Activated naive CD8-positive, alpha-beta T cell treated with anti-CD3 and anti-CD28 coated beads, Interleukin-2, amount 10 ng/mL, durations not matched to agents 7 days and 5 days (primary cell): Measurements from ENCODE around the gene PPM1M. TPM values are rescaled to one million over a fixed set of nuclear protein-coding genes. Genes with fewer than 3 reads are reported as not detected.

ENCODE experiments used
- ATAC-seq: fragments of 150-1000 bp; cut with Tn5 transposase; one replicate; pipeline ENCODE4 v1.10.0; 2021; ENCODE audit warnings: low read depth, moderate library complexity
- POLR2A ChIA-PET: fragments of 350-600 bp; sonication (Branson Sonifier 250); formaldehyde crosslinking; loops from one replicate; lab custom pipeline; 2021; ENCODE audit warnings: antibody characterized with exemption; lab: Charles Lee
- DNase-seq: peaks from one replicate; pipeline ENCODE4 v3.0.0; 2021
- H3K27ac Mint-ChIP-seq: one replicate; pipeline ENCODE4 v1.8.0; 2022; ENCODE audit warnings: mild to moderate bottlenecking, mixed read lengths
- H3K27me3 Mint-ChIP-seq: one replicate; pipeline ENCODE4 v1.8.0; 2022; ENCODE audit warnings: mild to moderate bottlenecking, moderate library complexity, mixed read lengths
- H3K36me3 Mint-ChIP-seq: one replicate; pipeline ENCODE4 v1.8.0; 2021; ENCODE audit warnings: mild to moderate bottlenecking, mixed read lengths
- H3K4me1 Mint-ChIP-seq: one replicate; pipeline ENCODE4 v1.8.0; 2021; ENCODE audit warnings: mixed read lengths
- H3K4me3 Mint-ChIP-seq: one replicate; pipeline ENCODE4 v1.8.0; 2022; ENCODE audit warnings: mild to moderate bottlenecking, moderate library complexity, mixed read lengths
- H3K9me3 Mint-ChIP-seq: one replicate; pipeline ENCODE4 v1.8.0; 2021; ENCODE audit warnings: mixed read lengths
- total RNA-seq, 2 experiments: library from RNA; stranded (reverse); gene quantifications; one replicate each; pipeline ENCODE4 v1.2.3, GENCODE V29; 2021

The PPM1M gene
- total RNA-seq, 2 experiments from 2014 or later: 101 to 105 TPM

DNA sequence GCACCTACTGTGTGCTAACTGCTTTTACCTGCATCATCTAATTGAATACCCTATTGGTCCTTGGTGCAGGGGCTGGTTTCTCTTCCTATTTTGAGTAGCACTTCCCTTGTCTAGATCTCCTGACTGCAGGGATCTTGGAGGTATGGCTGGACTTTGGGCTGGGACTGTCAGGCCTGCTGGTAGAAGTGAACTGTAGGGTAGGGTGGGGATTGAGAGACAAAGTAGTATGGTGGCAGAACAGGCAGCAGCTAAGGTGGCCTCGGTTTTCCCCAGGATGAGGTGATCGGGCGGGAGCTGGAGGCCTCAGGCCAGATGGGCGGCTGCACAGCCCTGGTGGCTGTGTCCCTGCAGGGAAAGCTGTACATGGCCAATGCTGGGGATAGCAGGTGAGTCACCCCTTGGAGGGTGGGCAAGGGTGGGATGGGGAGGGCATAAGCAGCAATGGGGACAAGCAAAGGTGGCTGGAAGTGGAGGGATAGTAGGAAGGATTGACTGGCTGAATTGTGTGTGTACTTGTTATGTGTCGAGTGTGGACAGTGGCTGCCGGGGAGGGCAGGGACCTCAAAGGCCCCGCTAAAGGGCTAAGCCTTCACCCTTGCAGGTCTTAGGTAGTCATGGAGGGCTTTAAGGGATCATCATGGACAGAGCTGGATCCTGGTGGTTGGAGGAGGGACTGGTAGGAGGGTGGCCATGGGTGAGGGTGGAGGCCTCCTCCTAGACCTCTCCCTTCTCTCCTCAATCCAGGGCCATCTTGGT lies 2.0 kb downstream of the PPM1M start:
- Mint-ChIP-seq H3K4me3 (peak overlapping the region; percentile 91), H3K27ac (peak overlapping the region; percentile 94), H3K4me1 (peaks cover 60% of the 10 kb centered on the region), H3K9me3 (no peaks in the 10 kb centered on the region), H3K36me3 (peaks cover 31% of the 10 kb centered on the region), H3K27me3 (no peaks in the 10 kb centered on the region)
- POLR2A ChIA-PET: interaction anchor here (3.8 to 30.7 kb wide), 3 partner anchors 8 to 30 kb away, joined by 20 to 1053 read pairs (median 158); partner anchors contain the start of genes GLYCTK, TWF2 and WDR82
- DNase-seq: no peak
- no peak for ATAC-seq

DNA sequence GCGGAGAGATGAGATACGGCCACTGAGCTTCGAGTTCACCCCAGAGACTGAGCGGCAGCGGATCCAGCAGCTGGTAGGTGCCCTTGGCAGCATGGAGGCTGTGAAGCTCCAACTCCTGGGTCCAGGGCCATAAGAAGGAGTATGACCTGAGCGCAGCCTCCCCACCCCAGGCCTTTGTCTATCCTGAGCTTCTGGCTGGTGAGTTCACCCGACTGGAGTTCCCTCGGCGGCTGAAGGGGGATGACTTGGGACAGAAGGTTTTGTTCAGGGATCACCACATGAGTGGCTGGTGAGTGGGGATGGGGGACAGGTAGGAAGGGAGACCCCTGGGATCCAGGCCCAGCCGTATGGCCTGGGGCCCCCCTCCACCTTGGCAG lies 2.6 kb downstream of the PPM1M start:
- DNase-seq: no peak
- H3K27me3 Mint-ChIP-seq: no peaks in the 10 kb centered on the region
- H3K9me3 Mint-ChIP-seq: no peaks in the 10 kb centered on the region
- H3K4me3 Mint-ChIP-seq: peak overlapping the region; percentile 91
- peak overlapping the region; percentile 94 for H3K27ac Mint-ChIP-seq
- no peak for ATAC-seq
- POLR2A ChIA-PET: interaction anchor here (3.8 to 30.7 kb wide), 3 partner anchors 9 to 30 kb away, joined by 20 to 1053 read pairs (median 158); partner anchors contain the start of genes GLYCTK, TWF2 and WDR82
- peaks cover 35% of the 10 kb centered on the region for H3K36me3 Mint-ChIP-seq
- peaks cover 63% of the 10 kb centered on the region for H3K4me1 Mint-ChIP-seq

DNA sequence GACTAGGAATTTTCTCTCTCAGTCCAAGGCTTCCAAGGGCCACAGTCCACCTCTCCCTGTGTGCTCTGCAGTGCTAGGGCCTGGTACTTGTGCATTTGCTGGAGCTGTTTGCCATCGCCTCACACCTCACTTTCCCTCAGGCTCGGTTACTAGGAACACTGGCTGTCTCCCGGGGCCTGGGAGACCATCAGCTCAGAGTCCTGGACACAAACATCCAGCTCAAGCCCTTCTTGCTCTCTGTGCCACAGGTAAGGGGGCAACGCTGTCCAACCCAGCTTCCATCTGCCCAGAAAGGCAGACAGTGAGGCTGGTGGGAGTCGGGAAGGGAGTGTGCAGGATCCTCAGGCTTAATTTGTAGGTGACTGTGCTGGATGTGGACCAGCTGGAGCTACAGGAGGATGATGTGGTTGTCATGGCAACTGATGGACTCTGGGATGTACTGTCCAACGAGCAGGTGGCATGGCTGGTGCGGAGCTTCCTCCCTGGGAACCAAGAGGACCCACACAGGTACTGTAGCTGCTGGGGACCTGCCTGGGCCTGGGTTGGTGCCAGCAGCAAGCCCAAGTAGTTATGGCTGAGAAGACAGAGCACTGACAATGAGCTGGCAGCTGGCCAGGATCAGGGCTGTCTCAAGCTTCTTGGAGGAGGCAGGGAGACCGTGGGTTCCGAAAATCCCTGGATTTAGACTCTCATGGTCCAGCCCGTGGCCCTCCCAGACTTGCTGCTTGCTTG lies 3.4 kb downstream of the PPM1M start:
- POLR2A ChIA-PET: interaction anchor here (1.6 to 30.7 kb wide), 4 partner anchors 10 to 29 kb away, joined by 4 to 1053 read pairs (median 89); partner anchors contain the start of genes GLYCTK, TWF2 and WDR82
- Mint-ChIP-seq H3K36me3 (peaks cover 37% of the 10 kb centered on the region), H3K4me1 (peaks cover 65% of the 10 kb centered on the region), H3K4me3 (peak overlapping the region; percentile 91), H3K27ac (peak overlapping the region; percentile 94), H3K9me3 (no peaks in the 10 kb centered on the region), H3K27me3 (no peaks in the 10 kb centered on the region)
- no peak for ATAC-seq
- DNase-seq: no peak

DNA sequence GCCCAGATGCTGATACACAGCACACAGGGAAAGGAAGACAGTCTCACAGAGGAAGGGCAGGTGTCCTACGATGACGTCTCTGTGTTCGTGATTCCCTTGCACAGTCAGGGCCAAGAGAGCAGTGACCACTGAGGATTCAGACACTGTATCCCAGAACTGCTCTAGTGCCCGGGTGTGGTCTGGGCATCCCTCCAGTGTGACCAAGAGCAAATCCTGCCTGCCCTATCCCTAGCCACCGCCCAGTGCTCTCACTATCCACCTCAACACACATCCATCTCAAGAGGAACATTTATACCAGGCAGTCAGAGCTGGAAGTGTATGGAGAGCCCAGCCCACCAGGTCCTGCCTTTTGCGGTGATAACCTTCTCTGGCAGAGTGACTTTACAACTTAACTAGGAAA lies 4.1 kb downstream of the PPM1M start:
- ATAC-seq: no peak
- POLR2A ChIA-PET: interaction anchor here (1.6 to 30.7 kb wide), 4 partner anchors 11 to 28 kb away, joined by 4 to 1053 read pairs (median 81); partner anchors contain the start of genes GLYCTK, TWF2 and WDR82
- Mint-ChIP-seq H3K4me1 (peaks cover 63% of the 10 kb centered on the region), H3K4me3 (peak overlapping the region; percentile 14), H3K9me3 (no peaks in the 10 kb centered on the region), H3K36me3 (peaks cover 40% of the 10 kb centered on the region), H3K27me3 (no peaks in the 10 kb centered on the region), H3K27ac (peak overlapping the region; percentile 94)
- no peak for DNase-seq

DNA sequence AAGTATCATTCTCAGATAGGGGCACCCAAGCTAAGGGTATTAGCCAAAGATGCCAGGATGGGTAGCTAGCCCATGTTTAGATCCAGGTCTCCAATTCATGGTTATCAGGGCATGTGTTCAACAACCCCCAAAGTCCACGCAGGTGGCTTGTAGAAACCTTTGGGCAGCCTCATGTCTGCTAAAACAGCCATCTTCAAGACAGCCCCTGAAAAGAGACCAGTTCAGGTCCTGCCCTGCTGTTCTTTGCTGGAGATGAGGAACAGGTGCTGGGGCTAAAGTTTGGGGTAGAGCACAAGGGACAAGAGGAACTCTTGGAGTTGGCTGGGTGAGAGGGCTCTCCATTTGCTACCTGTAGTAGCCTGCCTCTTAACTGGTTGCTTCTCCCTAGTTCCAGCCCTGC lies 4.6 kb downstream of the PPM1M start:
- Mint-ChIP-seq H3K36me3 (peaks cover 44% of the 10 kb centered on the region), H3K4me1 (peaks cover 64% of the 10 kb centered on the region), H3K4me3 (peak overlapping the region; percentile 14), H3K27ac (peak overlapping the region; percentile 94), H3K27me3 (no peaks in the 10 kb centered on the region), H3K9me3 (no peaks in the 10 kb centered on the region)
- POLR2A ChIA-PET: interaction anchor here (1.6 to 30.7 kb wide), 4 partner anchors 11 to 28 kb away, joined by 4 to 1053 read pairs (median 81); partner anchors contain the start of genes GLYCTK, TWF2 and WDR82
- ATAC-seq: no peak
- no peak for DNase-seq

DNA sequence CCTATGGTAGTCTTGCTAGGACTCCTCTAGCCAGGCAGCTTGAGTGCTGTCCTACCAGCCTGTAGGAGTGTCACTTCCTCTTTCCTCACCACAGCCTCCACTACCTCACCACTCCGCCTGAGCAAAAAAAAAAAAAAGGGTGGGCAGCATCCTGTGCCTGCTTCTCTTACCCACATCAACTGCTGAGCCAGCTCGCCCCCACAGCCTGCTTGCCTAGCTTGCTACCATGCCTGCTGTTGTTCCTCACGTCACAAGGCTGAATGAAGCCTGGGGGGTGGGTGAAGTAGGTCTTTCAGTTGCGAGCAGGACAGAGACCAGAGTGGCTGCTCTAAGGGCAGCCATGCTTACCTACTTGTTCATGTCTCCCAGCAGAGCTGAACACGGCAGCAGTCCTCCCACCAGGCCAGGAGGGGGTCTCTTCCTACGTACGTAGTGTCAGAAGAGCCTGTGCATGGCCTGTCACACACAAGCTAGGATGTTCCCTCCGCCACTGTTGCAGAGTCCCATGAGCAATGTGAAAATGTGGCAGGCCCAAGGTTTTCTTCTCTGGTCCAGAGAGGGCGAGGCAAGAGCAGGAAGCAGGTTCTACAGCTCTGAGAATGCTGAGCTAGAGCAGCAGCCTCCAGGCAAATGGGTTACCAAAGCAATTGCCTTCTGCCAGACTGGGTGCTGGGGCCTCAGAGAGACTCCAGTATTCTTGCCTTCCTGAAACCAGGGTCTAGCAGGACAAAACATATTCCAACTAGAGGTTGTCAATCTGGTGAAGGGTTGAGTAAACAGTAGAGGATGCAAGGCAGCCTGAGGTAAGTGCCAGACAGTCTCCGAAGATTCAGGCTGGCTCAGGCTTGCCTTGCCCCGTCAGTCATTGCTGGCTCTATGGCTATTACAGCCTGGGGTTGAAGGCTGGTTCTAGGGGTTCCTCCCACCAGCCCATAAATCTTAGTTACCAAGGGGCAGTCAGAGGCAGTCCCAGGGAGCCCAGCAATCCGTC lies 8.1 kb downstream of the PPM1M start:
- Mint-ChIP-seq H3K27me3 (no peaks in the 10 kb centered on the region), H3K4me1 (peaks cover 80% of the 10 kb centered on the region), H3K4me3 (peak overlapping the region; percentile 86), H3K9me3 (no peaks in the 10 kb centered on the region), H3K27ac (peak overlapping the region; percentile 99), H3K36me3 (peaks cover 62% of the 10 kb centered on the region)
- ATAC-seq: peak; percentile 84
- POLR2A ChIA-PET: interaction anchor here (1.0 to 30.7 kb wide), 9 partner anchors 9 to 198 kb away, joined by 3 to 1053 read pairs (median 13); partner anchors contain the start of genes GLYCTK, PPM1M, TLR9 and TWF2
- DNase-seq: peak; percentile 77

DNA sequence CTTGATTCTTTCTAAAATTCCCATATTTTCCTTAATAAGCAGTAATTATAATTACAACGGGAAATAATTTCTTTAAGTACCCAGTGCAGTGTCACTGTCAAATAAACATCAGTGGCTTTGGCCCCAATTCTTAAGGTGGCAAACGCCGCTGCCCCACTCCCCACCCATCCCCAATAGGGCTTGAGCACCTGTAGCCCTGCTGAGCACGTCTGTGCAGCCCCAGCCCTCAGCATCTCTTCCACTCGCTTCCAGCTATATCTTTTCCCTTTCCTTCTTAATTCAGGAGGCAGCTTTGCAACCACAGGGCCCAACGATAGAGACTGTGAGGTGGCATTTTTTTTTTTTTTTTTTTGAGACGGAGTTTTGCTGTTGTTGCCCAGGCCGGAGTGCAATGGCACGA lies 9.0 kb downstream of the PPM1M start:
- H3K36me3 Mint-ChIP-seq: peaks cover 62% of the 10 kb centered on the region
- ATAC-seq (no peak), DNase-seq (peak; percentile 19)
- no peaks in the 10 kb centered on the region for H3K9me3 Mint-ChIP-seq
- peak overlapping the region; percentile 99 for H3K27ac Mint-ChIP-seq
- peak overlapping the region; percentile 54 for H3K4me3 Mint-ChIP-seq
- H3K4me1 Mint-ChIP-seq: peaks cover 81% of the 10 kb centered on the region
- no peaks in the 10 kb centered on the region for H3K27me3 Mint-ChIP-seq
- POLR2A ChIA-PET: interaction anchor here (0.7 to 30.7 kb wide), 9 partner anchors 9 to 1917 kb away, joined by 3 to 1053 read pairs (median 13); partner anchors contain the start of genes GLYCTK, PPM1M, TLR9 and TWF2

DNA sequence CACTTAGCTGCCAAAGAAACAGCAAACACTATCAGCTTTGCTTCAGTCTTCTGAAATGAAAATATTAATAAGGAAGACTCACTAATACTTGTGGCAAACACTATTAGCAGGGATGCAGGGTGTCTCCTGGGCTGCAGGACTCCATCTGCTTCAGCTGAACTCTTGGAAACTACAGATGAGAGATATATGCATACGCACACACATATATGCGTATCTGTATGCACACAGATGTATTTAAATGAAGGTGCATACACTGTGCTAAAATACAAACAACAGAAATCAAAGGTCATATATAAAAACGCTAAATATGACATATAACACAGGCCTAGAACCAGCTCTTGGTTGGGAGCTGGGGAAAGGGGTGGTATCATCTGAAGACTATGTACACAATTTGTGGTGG lies 10.6 kb downstream of the PPM1M start:
- H3K36me3 Mint-ChIP-seq: peaks cover 69% of the 10 kb centered on the region
- H3K27ac Mint-ChIP-seq: peak overlapping the region; percentile 99
- POLR2A ChIA-PET: interaction anchor here (5.4 to 30.7 kb wide), 3 partner anchors 11 to 22 kb away, joined by 50 to 1053 read pairs (median 158); partner anchors contain the start of genes GLYCTK, PPM1M, TWF2 and WDR82
- H3K4me1 Mint-ChIP-seq: peaks cover 76% of the 10 kb centered on the region
- no peaks in the 10 kb centered on the region for H3K27me3 Mint-ChIP-seq
- no peak overlapping the region for H3K4me3 Mint-ChIP-seq
- DNase-seq: no peak
- no peaks in the 10 kb centered on the region for H3K9me3 Mint-ChIP-seq
- ATAC-seq: no peak

DNA sequence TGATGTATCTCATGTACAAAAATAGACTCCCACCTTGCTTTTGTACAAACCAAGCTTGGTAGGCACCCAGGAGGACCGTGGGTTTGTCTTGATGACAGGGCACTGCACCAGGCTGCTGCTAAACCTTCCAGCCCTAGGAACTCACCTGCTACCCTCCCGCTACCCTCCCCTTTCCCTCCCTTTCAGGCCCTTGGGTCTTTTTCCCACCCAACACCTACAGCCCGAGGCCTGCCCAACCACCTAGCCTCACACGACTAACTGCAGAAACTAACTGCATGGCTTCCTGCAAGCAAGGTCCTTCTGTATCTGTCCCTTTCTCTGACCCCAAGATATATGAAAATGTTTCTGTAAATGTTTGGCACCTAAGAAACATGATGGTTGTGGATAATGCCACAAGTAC lies 11.1 kb downstream of the PPM1M start:
- ATAC-seq (no peak), DNase-seq (no peak)
- Mint-ChIP-seq H3K27ac (peak overlapping the region; percentile 78), H3K36me3 (peaks cover 72% of the 10 kb centered on the region), H3K4me1 (peaks cover 76% of the 10 kb centered on the region), H3K9me3 (no peaks in the 10 kb centered on the region), H3K4me3 (no peak overlapping the region), H3K27me3 (no peaks in the 10 kb centered on the region)
- POLR2A ChIA-PET: interaction anchor here (0.7 to 30.7 kb wide), 4 partner anchors 12 to 28 kb away, joined by 3 to 1053 read pairs (median 104); partner anchors contain the start of genes GLYCTK, PPM1M, TWF2 and WDR82

DNA sequence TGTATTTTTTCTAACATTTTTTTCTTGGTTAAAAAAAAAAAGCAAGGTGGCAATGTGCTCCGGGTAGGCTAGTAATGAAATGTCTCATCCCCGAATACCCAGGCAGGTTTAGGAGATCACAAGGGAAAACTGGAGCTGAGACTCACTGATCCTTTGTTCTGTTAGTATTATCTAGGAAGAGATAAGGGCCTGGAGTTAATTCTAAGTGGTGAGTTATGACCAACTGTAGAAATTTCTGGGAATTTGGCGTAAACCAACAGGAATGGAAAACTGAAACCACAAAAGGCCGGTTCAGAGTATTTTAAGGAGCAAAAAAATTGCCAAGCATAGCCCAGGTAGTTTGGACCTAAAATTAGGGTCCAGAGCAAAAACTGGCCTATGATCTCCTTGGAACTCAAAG lies 12.4 kb downstream of the PPM1M start:
- Mint-ChIP-seq H3K4me3 (no peak overlapping the region), H3K9me3 (no peaks in the 10 kb centered on the region), H3K4me1 (peaks cover 78% of the 10 kb centered on the region)

DNA sequence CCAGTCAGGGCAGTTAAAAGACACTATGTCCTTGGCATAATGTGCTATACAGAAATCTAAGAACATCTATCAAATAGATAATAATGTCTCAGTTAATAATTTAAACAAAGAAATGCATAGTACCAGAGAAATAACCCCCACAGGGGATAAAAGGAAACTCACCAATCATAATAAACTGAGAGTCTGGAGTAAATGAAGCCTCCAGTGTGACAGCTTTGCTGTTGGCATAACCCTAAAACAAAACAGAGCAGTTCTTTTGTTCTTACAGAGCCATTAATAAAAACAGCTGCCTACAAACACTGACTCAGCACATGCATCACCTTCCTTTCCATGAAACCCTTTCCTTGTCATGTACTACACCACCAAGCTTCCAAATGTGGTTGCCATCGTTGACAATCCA lies 13.5 kb downstream of the PPM1M start:
- Mint-ChIP-seq H3K9me3 (no peaks in the 10 kb centered on the region), H3K36me3 (peaks cover 77% of the 10 kb centered on the region), H3K27ac (peak overlapping the region; percentile 2), H3K27me3 (no peaks in the 10 kb centered on the region), H3K4me1 (peaks cover 75% of the 10 kb centered on the region), H3K4me3 (no peak overlapping the region)
- POLR2A ChIA-PET: interaction anchor here (1.9 to 30.7 kb wide), 2 partner anchors 19 kb away, joined by 7 to 1053 read pairs; partner anchors contain the start of genes GLYCTK and WDR82
- no peak for ATAC-seq
- no peak for DNase-seq

More for the DNA sequence above, 12.4 kb downstream of the PPM1M start:
- Mint-ChIP-seq H3K27me3 (no peaks in the 10 kb centered on the region), H3K27ac (peak overlapping the region; percentile 50), H3K36me3 (peaks cover 71% of the 10 kb centered on the region)
- ATAC-seq: no peak
- POLR2A ChIA-PET: interaction anchor here (1.9 to 30.7 kb wide), 2 partner anchors 18 to 20 kb away, joined by 7 to 1053 read pairs; partner anchors contain the start of genes GLYCTK and WDR82
- no peak for DNase-seq

DNA sequence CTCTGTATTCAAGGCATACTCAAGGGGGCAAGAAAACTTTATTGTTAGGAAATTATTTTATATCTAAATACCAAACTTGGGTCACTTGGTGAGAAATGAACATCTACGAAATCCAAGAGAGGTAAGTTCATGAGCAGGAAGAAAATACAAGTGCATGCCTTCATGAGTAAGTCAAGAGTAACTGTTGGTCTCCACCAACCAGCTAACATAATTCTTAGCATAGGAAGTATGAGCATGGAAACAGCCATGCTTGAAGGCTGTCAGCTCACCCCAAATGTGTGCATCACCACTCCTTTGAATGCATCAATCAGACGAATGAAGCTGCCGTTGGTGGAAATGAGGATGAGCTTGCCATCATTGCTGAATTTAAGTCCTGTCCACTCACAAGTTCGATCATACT lies 13.9 kb downstream of the PPM1M start:
- POLR2A ChIA-PET: interaction anchor here (1.9 to 30.7 kb wide), 2 partner anchors 18 to 19 kb away, joined by 7 to 1053 read pairs; partner anchors contain the start of genes GLYCTK and WDR82
- H3K4me1 Mint-ChIP-seq: peaks cover 75% of the 10 kb centered on the region
- H3K9me3 Mint-ChIP-seq: no peaks in the 10 kb centered on the region
- DNase-seq (no peak), ATAC-seq (no peak)
- no peak overlapping the region for H3K4me3 Mint-ChIP-seq
- H3K36me3 Mint-ChIP-seq: peaks cover 78% of the 10 kb centered on the region
- H3K27me3 Mint-ChIP-seq: no peaks in the 10 kb centered on the region
- H3K27ac Mint-ChIP-seq: no peak overlapping the region
